Right lobe of liver (tissue), 4 donors: Measurements from ENCODE around the gene ARFIP1.

ENCODE experiments used
- CTCF ChIP-seq, 4 donors: fragments of 200-600 bp in 3 of 4; fragments of 450-650 bp in 1 of 4; IDR thresholded peaks; one replicate each; pipeline versions ENCODE4 v1.5.1 to v1.8.0; 2016 to 2022; ENCODE audit warnings: antibody characterized with exemption in 4 of 4, mild to moderate bottlenecking in 2 of 4
- POLR2A ChIP-seq: fragments of 450-650 bp; IDR thresholded peaks from one replicate; pipeline ENCODE4 v1.6.1; 2017; ENCODE audit warnings: antibody characterized with exemption, mild to moderate bottlenecking
- donor health status: DM: no; HTN: no; CAD: no.
- donor health status: DM: no; HTN: no; CAD: no.
- donor health status: DM: no; HTN: yes; CAD: no.

- no peak for TF ChIP-seq POLR2A
- TF ChIP-seq CTCF (IDR thresholded peaks at IDR 0.05): no peak
These were observed 114.9 kb downstream of the ARFIP1 start for GRCh38 chr4:152894673-152895072.
